ENCODE data around the gene C22orf42.
"Not testable (repeated sequence)": the region's sequence is repeated elsewhere in the genome, so short reads cannot be mapped to it uniquely, and the experiment has no call there.

Gene C22orf42

DNA sequence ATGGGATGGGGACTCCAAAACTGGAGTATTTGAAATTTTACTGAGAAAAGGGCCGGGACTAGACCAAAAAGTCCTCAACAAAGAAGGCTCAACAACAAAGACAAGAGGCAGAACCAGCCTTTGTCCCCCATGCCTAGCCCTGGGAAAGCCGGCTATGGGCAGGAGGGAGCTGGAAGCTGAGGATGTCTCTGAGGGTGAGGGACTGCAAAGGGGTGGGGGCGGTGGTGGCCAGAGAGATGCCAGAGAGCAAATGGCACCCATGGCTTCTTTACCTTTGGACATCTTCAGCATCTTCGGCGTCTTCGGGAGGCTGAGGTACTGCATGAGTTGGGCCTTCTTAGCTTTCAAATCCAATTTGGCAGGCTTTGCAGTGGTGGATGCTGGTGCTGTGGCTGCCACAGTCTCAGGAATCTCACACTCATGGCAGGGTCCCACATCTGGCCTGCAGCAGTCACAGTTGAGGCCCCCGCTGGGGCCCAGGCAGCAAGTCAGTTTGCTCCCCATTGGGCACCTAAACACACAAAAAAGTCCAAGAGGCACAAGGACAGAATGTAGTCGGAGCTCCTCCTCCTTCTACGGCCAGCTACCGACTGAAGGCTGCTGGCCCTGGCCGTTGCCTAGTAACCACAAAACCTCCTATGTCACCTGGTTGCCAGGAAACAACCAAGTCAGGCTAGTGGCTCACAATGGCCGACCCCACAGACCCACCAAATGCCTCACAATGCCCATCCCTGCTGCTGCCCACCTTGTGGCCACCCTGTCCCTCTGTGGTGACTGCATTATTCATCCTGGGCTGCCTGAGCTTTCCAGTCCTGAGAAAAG is at the start of gene C22orf42:
C22orf42 (minus strand) TSS at position 592 of the 822 bp plus-strand sequence; CDS start at position 504, 88 bp downstream.
- DNase-seq = no peak

GRCh38 chr22:32208681-32209080 is 49.6 kb upstream of the C22orf42 start:
- DNase-seq = no peak

DNA sequence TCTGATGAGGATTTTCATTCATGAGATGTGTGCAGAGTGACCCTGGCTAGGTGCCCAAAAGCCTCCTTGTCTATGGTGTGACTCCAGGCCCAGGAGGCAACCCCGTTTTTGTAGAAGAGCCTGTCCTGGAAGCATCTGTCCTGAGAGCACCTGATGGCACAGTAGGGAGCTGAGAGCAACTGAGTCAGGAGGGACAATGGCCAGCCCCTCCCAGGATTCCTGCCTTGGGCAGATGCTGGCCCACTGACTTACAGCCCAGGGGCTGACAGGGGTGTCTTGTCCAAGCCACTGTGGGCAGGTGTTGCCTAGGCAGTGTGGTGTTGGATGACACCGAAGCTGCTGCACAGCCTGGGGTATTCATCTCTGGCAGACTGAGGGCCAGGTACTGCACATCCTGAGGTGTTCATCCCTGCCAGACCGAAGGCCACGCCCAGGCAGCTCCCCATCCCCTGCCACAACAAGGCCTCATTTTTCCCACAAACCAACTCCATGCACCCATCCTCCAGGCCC is 48.9 kb upstream of the C22orf42 start:
- DNase-seq = no peak

GRCh38 chr22:32206774-32207758 is 48.0 kb upstream of the C22orf42 start:
- DNase-seq = no peak

DNA sequence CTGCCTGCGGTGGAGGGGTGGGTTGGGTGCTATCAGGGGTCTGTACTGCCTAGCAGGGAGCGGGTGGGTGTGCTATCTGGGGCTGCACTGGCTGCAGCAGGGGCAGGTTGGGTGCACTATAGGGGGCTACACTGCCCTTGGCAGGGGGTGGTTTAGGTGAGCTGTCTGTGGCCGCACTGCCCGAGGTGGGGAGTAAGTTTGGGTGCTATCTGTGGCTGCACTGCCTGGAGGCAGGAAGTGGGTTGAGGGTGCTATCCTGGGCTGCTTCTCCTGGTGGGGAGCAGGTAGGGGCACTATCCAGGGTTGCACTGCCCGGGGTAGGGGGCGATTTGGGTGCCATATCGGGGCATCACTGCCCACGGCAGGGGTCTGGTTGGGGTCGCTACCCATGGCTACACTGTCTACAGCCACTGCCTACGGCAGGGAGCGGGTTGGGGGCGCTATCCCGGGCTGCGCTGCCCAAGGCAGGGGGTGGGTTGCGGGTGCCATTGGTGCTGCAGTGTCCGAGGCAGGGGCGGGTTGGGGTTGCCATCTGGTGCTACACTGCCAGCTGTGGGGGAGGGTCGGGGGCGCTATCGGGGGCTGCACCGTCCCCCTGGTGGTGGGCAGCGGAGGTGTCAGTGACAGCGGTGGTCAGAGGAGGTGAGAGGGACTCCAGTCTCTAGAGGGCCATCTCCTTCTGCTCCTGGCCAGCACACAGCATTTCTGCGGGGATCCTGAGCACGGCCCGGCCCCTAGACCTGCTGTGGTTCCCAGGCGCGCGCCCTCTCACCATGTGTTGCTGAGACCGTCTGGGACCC is 47.1 kb upstream of the C22orf42 start:
- DNase-seq = no peak

DNA sequence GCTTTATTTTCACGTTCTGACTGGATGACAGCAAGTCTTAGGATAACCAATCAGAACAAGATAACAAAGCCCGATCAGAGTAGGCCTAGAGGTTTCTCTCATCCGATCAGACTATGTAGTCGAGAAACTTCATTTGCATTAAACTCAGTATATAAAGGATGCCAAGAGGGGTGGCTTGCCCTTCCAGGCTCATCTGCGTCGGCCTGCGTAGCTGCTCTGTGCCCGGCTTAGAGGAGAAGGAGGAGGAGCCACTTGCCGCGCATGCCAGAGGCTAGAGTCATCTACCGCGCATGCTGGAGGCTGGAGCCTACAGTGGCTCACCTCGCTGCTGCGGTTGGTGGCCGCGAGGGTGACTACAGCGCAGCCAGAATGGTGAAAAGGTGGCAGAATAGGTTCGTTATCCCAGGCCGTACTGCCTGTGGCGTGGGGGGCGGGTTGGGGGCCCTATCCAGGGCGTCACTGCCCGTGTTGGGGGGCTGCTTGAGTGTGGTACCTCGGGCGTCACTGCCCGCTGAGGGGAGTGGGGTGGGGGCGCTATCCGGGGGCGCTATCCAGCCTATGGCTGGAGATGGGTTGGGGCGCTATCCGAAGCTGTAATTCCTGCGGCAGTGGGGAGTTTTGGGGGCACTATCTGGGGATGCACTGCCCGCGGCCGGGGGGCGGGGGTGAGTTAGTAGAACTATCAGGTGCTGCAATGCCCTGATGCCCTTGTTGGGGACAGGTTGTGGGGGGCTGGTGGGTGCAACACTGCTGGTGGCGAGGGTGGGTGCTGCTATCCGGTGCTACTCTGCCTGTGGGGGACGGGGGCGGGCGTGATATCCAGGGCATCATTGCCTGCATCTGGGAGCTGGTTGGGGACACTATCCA is 46.0 kb upstream of the C22orf42 start, which contains the start of gene RFPL2:
RFPL2 (minus strand) TSS at position 218 of the 867 bp plus-strand sequence. CDS start 2,622 bp downstream, outside the sequence.
- DNase-seq = peak; percentile 67

- peak; percentile 67 for DNase-seq
Observed at GRCh38 chr22:32204040-32204855, 45.1 kb upstream of the C22orf42 start.

DNA sequence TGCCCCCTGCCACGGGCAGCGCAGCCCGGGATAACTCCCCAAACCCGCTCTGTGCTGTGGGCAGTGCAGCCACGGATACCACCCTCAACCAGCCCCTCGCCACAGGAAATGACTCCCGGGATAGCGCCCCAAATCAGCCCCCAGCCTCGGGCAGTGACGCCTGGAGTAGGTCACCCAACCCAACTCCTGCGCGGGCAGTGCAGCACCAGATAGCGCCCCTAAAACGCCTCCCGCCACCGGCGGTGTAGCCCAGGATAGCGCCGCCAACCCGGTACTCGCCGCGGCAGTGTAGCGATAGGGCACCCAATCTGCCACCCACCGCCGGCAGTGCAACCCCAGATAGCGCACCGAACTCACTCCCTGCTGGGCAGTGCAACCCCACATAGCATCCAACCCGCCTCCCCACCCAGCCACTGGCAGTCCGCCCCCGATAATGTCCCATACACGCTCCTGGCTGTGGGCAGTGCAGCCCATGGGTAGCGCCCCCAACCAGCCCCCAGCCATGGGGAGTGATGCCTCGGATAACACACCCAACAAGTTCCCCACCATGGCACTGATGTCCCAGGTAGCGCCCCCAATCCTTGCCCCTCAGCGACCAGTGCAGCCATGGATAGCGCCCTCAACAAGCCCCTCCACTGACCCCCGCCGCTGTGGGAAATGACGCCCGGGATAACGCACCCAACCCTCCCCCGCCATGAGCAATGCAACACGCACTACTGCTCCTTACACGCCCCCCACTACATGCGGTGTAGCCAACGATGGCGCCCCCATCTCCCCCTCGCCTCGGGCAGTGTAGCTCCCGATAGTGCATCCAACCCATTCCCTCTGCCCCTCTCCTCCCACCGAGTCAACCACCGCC is 44.3 kb upstream of the C22orf42 start:
- DNase-seq = no peak

GRCh38 chr22:32202539-32203180 is 43.6 kb upstream of the C22orf42 start:
- no peak for DNase-seq

- DNase-seq = no peak
Observed at GRCh38 chr22:32202161-32202538, 43.0 kb upstream of the C22orf42 start.

DNA sequence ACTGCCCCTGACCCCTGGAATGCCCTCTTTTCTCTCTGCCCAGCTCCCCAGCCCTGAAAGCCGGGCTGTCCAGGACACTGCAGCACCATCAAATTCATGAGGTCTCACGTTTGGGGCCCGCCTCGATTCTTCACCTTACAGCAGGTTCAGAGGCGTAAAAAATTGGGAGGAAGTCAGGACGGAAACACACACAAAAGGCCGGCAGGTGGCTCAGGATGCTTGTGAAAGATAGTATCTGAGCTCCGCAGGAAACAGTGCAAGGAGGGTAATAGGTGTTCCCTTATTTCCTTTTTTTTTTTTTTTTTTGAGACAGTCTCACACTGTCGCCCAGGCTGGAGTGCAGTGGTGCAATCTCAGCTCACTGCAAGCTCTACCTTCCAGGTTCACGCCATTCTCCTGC is 41.6 kb upstream of the C22orf42 start:
- DNase-seq = no peak

DNA sequence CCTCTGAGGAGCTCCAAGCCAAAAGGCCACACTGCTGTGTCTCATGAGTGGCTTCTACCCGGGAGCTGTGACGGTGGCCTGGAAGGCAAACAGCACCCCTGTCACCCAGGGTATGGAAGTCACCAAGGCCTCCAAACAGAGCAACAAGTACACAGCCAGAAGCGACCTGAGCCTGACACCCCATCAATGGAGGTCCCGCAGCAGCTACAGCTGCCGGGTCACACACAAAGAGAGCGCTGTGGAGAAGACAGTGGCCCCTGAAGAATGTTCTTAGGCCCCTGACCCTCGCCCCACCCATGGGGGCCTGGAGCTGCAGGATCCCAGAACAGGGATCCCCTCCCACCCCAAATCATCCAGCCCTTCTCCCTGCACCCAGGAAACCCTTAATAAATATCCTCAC is 40.9 kb upstream of the C22orf42 start:
- DNase-seq = no peak

DNA sequence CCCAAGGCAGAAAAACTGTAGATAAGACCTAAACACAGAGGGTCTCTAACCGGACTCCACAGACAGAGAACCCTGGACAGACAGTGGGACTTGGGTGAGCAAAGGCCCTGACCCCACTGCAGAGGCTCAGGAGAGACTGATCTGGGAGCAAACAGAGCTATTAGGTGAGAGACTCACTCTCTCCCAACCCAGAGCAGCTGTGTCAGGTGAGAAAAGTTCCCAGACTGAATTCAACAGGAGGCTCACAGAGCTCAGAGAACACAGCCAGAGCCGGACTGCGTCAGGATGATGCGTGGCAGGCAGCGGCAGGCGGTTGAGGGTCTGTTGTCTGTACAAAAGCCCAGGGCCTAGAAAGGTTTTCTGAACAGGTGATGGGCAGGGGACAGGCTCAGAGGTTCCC is 40.2 kb upstream of the C22orf42 start:
- DNase-seq = no peak

DNA sequence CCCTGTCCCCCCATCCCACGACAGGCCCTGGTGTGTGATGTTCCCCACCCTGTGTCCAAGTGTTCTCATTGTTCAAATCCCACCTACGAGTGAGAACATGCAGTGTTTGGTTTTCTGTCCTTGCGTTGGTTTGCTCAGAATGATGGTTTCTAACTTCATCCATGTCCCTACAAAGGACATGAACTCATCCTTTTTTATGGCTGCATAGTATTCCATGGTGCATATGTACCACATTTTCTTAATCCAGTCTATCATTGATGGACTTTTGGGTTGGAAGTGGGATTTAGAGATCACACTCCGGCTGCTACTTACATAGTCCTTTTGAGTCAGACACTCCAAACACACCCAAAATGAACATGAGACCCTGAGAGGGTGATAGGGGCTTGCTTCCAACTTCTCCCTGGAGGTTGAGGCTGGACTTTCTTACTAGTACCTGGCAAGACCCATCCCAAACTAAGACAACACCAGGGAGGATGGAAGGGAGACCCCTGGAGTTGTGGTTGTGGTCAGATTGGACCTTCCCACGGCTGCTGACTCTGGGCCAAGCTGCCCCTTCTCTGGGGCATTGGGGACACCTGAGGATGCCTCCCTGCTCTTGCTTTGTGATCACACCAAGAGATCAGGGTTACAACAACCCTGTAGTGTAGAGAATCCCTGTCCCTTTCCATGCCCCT is 38.6 kb upstream of the C22orf42 start:
- not testable (repeated sequence) for DNase-seq

GRCh38 chr22:32195900-32196299 is 36.8 kb upstream of the C22orf42 start:
- DNase-seq = not testable (repeated sequence)

DNA sequence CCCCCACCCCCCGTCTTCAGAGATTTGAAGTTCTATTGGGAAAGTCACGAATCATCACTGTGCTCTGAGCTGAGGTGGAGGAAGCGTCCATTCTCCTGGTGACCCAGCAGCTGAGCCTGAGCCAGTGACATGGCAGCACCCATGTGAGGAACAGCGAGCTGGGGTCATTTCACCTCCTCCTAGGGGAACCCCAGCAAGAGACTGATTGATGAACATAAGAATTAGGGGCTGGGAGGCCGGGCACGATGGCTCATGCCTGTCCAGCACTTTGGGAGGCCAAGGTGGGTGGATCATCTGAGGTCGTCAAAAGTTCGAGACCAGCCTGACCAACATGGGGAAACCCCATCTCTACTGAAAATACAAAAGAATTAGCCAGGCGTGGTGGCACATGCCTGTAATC is 34.2 kb upstream of the C22orf42 start:
- not testable (repeated sequence) for DNase-seq

- not testable (repeated sequence) for DNase-seq
Observed at GRCh38 chr22:32191021-32191420, 31.9 kb upstream of the C22orf42 start.

GRCh38 chr22:32185821-32186220 is 26.7 kb upstream of the C22orf42 start:
- no peak for DNase-seq
